Stimulated activated CD8-positive, alpha-beta memory T cell treated with anti-CD3 and anti-CD28 coated beads, Interleukin-2, amount 100 ng/mL, for 48 hours (primary cell): ENCODE data around the gene OTOGL.
"Not testable (repeated sequence)": the region's sequence is repeated elsewhere in the genome, so short reads cannot be mapped to it uniquely, and the experiment has no call there.

Experiments used
- DNase-seq, 2 donors: peaks; one replicate each; pipeline ENCODE4 v3.0.0-alpha.2; 2020; ENCODE audit warnings: low read depth in 2 of 2

The OTOGL gene

GRCh38 chr12:80273144-80273543, 173.8 kb downstream of the OTOGL start:
- DNase-seq, result no peak

- no peak for DNase-seq
Measured at GRCh38 chr12:80277732-80278131, 178.4 kb downstream of the OTOGL start.

- DNase-seq, result no peak
Measured at GRCh38 chr12:80282226-80282625, 182.9 kb downstream of the OTOGL start.

DNA sequence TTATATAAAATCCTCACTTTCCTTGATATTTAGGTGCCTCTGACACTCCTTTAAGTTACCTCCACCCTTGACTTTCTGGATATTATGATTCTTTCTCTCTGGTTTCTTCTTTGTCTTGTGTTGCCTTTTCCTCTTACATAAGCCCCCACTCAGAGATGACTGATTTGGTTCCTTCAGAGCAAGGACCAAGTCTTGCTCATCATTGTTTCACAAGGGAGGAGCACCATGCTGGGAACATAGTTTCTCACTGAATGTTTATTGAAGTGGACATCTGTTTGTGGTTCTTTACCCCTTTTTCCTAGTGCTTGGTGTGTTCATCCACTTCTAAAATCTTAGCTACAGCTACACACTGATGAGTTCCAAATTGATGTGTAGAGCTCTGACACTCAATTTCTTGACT, 183.4 kb downstream of the OTOGL start:
- DNase-seq, result no peak

GRCh38 chr12:80291108-80291754, 191.9 kb downstream of the OTOGL start:
- no peak for DNase-seq

DNA sequence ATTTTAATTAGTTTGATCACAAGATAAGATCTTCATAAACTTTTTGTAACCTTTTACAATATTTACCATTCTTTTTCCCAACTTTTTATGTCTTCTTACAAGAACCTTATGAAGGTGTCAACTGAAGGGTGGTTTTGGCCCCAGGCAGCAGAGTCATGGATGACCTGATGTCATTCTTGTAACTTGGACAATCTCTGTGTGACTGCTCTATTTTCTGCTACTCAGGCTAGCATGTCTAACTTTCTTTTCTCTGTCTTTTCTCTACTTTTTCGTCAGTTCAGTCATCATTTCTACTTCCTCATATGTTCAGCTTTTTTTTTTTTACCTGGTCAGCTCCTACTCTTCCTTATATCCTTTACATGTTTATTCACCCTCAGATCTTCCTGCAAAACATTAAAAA, 194.0 kb downstream of the OTOGL start:
- DNase-seq, result no peak

DNA sequence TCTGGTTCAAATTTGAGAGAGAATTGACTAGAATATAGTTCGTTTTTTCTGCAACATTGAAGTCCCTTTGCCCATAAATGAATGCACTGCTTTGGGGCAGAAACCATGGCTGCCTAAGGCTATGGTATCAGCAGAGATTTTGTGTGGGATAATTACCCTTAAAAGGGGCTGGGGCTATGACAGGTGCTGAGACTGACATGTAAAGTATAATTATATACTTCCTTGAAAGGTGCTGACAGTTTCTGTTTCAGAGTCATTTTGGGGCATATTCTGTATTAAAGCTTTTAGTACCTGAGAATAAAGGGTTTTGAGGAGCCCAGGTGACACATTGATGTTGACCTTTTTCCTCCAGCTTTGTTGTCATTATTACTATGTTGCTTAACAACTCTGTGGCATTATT, 194.4 kb downstream of the OTOGL start:
- no peak for DNase-seq

DNA sequence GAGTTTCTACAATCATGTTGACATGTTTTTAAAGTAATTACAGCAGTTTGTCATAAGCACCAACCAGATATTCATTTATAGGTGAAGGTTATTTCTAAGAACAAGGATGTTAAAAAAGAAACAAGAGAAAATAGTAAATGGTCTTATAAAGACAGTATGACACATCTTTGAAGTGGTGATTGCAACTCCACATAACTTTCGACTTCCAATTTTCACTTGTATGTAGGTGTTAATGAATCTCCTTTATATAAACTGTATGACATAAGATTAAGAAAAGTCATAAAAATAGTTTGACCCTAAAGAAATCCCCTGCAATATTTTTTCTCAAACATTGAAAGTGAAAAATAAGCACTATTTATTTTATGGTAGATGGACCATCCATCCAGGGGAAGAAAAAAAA, 199.9 kb downstream of the OTOGL start:
- no peak for DNase-seq

- DNase-seq, result no peak
Measured at GRCh38 chr12:80299976-80300375, 200.6 kb downstream of the OTOGL start.

- not testable (repeated sequence) for DNase-seq
Measured at GRCh38 chr12:80307436-80307835, 208.1 kb downstream of the OTOGL start.

DNA sequence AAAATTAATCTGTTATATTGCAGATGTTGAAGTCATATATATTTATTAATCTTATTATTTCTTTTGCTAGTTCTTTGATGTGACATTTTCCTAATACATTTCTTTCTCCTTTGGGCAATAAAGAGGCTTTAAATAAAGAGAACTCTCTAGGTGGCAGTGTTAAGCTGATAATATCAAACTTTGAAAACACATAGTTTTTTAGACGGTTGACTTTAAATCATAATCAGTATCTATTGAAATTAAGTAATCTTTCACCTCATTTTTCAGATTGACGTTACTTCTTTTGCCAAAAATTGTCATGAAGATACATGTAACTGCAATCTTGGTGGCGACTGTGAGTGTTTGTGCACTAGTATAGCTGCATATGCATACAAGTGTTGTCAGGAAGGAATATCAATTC, 213.9 kb downstream of the OTOGL start:
- DNase-seq, result no peak

- no peak for DNase-seq
Measured at GRCh38 chr12:80314741-80315140, 215.4 kb downstream of the OTOGL start.

DNA sequence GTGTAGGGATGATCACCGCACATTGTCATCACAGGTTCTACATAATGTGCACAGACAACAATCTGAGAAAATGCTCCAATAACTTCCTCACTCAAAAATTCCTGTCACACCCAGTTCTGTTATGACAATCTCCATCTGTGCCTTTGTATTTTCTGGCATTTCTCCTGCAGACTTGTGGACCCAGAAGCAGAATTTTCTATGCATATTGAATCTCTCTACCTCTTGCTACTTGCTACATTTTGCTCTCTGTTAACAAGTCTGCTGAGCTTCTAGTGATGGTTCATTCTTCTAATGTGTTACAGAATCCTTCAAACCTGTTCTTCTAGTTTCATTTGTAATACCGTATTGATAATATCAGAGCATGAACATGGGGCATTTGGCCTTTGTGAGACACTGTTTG, 216.9 kb downstream of the OTOGL start:
- DNase-seq, result no peak

DNA sequence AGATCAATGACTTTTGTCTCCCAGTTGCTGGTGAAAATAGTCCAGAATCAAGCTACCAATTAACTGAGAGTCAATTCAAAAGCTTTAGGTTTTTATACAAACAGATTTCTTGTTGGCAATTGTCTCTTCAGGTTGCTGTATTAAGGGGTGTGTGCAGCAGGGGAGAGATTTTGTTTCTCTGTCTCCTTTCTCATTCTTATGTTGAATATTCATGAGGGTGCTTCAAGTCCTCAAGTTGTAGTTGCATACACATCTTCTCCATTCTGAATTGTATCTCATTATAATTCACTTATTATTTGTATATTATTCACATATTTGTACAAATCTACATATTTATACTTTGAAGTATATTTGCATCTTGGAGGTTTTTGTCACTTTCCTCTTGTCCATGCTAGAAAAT, 218.0 kb downstream of the OTOGL start:
- no peak for DNase-seq

DNA sequence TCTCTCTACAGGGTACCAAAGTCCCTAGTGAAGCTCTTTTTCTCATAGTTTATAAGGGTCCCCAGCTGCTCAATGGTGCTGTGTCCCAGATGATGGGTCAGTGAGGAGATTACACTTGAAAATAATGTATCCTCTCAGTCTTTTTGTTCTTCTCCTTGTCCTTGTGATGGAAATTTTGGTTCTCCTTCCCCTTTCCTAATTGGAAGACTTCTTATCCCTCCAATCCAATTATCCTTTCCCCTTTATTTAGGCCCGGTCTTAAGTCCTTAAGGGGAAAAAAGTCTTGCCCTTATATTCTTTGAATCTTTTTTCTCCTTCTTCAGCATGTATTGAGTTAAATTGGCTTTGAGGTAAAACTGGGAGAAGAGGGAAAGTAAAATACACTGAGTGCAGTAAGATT, 218.6 kb downstream of the OTOGL start:
- DNase-seq, result no peak

GRCh38 chr12:80320121-80320678, 220.9 kb downstream of the OTOGL start:
- no peak for DNase-seq

GRCh38 chr12:80321653-80322052, 222.3 kb downstream of the OTOGL start:
- no peak for DNase-seq

GRCh38 chr12:80325167-80325959, 226.0 kb downstream of the OTOGL start:
- no peak for DNase-seq

GRCh38 chr12:80332827-80333226, 233.5 kb downstream of the OTOGL start:
- no peak for DNase-seq

DNA sequence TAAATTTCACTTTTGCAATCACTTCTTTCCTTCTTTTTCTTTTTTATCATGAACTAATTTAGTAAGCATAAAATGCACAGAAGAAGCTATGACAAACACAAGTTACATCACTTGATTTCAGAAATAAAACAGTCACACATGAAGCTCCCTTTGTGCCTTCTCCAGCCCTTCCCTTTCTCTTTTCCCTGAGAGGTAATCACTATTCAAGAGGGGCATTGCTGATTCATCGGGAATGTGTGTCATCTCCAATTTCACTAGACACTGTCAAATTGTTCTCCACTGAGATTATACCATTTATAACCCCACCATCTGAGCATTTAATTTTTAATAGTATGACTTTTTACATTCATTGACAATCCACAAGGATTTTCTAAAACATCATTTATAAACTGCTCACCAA, 253.1 kb downstream of the OTOGL start:
- DNase-seq, result no peak

- DNase-seq, result no peak
Measured at GRCh38 chr12:80353254-80353653, 253.9 kb downstream of the OTOGL start.

GRCh38 chr12:80356097-80356496, 256.8 kb downstream of the OTOGL start:
- no peak for DNase-seq

- no peak for DNase-seq
Measured at GRCh38 chr12:80359703-80360102, 260.4 kb downstream of the OTOGL start.
